GOT3 (cell line): ENCODE results near the gene ELMO1.
A peak's percentile ranks its signal among the peaks of the same experiment; 100 is the strongest.

ENCODE experiments used
- DNase-seq: peaks from one replicate; lab custom pipeline; 2025; ENCODE audit warnings: mixed read lengths; lab: John Stamatoyannopoulos, UW

Gene ELMO1

DNA sequence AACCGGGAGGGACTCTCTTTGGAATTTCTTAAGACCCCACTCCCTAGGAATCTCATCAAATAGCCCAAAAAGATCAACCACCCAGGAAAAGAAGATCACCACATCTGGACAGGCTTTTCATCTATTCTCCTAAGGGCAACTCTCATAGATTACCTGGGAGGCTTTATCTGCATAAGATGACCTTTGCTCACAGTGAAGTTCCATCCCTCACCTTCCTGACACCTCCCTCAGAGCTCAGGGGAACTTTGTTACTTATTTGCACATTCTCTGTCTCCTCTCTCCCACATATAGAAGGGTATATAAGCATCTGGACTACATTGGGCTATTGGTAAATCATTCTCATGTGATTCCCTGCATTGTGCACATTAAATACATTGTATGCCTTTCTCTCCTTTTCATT is 80.1 kb downstream of the ELMO1 start:
- DNase-seq, result no peak

DNA sequence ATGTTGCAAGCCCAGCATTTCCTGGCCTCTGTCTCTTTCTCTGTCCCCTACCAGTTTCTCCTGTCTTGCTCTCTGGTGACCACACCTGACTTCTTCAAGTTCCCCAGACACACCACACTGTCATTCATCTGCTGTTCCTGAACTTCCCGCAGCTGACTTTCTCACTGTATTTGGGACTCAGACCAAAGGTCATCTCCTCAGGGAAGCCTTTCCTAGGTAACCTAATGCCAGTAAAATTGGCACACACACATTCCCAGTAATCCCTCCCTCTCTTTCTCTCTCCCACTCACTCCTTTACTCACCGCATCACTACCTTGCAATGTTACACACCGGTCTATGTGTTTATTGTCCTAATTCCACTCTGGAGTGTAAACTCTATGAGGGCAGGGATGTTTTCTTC is 81.7 kb downstream of the ELMO1 start:
- DNase-seq, result no peak

DNA sequence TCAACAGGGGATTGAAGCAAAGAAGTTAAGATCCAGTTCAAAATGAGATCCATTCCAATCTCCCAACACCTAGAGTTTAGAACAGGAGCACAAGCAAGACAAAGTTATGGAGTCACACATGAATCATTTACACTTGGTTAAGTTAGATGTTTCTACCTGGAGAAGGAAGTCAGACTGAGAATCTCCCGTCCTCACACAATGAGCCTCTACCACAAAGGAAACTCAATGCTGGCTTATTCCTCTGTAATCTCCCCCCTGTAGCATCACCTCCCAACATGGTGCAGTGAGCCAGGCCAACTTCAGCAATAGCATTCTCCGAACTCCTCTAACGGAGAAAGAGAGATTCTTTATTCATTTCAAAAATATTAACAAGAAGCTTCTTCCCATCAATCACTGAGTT is 82.2 kb downstream of the ELMO1 start:
- no peak for DNase-seq

DNA sequence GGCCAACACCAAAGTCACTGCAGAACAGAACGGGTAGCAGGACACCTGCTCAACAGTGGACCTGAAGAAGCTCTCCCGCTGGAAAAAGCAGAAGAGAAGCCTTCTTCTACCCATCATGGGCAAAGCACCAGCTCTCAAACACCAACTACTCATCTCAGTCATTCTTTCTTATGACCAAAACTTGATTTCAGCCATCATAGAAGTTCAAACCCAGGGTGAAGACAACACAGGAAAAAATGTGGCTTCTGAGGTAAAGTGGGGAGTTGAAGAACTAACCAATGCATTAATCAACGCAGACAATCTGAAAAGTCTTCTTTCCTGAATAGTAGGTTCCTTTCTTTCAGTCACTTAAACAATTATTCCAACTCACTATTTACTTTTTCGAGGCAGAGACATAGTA is 83.3 kb downstream of the ELMO1 start:
- no peak for DNase-seq

- no peak for DNase-seq
These were observed 83.8 kb downstream of the ELMO1 start for GRCh38 chr7:37364856-37365255.

- DNase-seq, result no peak
These were observed 84.8 kb downstream of the ELMO1 start for GRCh38 chr7:37363536-37364491.

DNA sequence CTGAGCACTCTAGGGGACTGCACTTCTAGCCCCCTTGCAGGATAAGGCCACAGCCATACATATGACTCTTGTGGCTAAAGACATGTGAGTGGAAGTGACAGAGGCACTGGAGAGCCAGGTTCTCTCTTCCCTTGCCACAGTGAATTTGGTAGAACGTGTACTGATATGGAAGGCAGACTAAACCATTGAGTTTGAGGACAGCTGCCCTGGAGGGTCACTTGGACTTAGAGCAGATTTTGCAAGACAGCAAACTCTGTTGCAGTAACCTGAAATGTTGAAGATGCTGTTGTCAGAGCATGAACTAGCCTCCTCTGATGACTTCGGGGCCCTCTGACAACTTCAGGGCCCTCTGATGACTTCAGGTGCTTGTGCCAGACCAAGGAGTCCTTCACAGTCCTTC is 85.9 kb downstream of the ELMO1 start:
- no peak for DNase-seq

DNA sequence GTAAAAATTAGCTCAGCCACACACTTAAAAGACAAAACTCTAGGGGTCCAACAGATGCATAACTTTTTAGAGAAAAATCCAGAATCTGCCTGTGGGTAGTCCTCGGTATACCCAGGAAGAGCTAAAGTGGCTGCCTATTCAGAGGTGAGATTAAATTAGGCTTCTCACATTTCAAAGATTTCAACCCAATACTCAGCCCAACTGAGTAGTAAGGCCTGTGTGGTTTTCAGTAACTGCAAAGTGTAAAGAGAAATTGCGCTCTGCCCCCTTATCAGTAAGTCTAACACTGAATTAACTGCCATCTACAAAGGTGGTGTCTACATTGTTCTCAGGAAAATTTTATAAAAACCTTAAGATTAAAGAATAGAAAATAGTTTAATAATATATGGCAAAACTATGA is 88.2 kb downstream of the ELMO1 start:
- DNase-seq, result no peak

DNA sequence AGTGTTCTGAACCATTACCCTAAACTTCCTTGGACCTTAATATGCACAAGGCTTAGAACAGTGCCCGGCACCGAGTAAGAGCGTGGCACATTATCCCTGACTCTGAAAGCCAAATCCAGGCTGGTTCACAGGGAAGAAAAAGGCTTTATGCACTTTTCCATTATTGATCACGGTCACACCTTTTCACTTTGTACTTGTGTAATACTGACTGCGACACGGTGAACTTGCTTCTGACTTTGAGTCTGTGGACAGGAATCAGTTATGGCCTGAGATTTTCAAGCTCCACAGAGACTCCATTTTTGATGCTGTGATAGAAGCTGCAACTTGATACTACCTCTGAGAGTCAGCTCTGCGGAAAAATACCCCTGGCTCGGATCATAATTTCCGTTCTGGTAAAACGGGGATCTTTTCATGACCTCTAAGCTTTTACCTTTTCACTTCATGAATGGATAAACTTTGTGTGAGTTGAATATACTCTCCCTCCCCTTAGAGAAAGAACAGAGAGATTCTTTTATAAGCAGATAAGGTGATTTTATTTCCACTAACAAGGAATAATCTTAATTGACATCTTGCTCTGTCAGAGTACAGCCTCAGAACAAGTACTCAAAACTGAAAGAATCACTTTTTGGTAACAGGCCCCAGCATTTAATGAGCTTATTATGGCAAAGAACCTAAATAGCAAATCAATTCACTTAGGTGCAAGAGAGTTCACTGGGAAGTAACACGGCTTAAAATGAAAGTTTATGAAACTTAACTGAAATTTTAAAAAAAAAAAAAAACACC is 88.8 kb downstream of the ELMO1 start:
- DNase-seq, result no peak

DNA sequence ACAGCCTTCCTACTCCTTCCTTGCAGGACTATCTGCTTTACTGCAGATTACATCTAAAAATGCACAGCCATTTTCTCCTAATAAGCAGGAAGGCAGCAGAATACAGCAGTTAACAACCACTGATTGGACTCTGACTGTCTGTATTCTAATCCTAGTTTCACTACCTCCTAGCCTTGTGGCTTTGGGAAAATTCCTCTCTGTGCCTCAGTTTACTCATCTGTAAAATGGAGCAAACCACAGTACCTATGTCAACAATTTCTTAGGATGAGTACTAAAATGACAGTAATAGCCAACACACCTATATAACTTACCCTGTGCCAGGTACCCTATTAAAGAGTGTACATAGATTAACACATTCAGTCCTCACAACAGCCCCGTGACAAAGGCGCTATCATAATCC is 89.5 kb downstream of the ELMO1 start:
- no peak for DNase-seq

DNA sequence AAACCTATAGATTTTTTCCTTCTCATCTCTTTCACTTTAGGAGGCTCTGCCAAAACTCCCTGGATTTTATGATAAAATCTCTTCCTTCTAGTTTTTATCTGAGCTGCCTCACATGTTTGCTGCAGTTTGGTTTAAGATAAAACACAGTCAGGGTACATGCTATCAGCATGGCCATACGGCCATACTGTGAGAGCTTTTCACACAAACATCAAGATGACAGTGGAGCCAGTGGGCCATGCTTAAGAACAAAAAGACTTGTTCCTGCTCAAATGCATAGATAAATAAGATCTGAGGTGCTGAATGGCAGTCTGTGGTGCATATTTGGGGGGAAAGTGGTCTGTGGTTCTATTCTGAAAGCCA is 91.0 kb downstream of the ELMO1 start:
- DNase-seq, result no peak

GRCh38 chr7:37356911-37357636 is 91.6 kb downstream of the ELMO1 start:
- DNase-seq, result no peak

DNA sequence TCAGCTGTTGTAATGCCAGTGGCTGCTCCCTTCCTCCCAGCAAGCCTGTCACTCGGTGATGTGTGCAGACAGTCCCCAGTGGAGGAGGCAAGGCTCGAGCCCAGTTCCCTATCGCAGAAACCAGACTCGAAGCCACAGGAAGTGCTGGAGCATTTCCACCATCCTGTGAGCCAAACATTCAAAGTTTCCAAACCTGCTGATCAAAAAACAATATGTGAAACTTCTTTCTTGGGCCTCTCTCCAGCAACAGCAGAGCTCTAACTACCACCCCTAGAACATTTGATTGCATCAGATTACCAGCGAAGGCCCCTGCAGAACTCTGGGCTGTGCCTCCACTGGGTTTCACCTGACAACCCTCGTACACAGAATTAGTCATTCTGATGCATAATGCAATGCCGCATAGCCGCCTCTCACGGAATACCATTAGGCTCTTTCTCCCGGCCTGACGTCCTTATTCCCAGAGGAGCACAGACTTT is 94.0 kb downstream of the ELMO1 start:
- DNase-seq, result peak; percentile 19

DNA sequence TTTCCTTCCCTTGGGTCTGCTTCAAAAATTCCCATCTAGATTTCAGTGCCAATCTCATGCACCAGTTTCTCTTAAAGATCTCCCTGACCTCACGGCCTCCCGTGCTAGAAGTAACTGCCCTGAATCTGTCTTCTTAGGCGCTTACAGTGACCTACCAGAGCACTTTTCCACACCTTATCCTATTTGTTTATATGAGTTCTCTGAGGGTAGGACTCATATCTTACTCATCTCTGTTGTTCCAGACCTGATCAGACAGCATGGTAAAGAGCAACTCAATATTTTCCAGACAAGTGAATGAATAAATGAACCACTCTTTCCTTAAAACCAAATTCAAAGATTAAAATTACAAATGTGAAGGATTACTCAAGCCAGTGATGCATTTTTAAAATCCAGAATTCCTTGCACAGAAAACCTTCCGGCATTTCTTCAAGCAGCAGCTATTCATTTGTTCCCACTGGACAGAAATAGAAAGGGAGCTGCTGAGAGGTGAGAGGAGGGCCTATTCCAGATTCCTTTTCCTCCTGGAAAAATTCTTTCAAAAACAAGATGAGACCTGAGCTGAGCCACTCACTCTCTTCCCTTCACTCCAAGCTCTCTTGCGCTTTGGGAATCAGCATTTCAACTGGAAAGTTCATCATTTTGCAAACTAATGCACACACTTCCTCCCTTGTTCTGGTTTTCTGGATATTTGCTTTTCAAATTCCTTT is 94.6 kb downstream of the ELMO1 start:
- DNase-seq, result no peak

DNA sequence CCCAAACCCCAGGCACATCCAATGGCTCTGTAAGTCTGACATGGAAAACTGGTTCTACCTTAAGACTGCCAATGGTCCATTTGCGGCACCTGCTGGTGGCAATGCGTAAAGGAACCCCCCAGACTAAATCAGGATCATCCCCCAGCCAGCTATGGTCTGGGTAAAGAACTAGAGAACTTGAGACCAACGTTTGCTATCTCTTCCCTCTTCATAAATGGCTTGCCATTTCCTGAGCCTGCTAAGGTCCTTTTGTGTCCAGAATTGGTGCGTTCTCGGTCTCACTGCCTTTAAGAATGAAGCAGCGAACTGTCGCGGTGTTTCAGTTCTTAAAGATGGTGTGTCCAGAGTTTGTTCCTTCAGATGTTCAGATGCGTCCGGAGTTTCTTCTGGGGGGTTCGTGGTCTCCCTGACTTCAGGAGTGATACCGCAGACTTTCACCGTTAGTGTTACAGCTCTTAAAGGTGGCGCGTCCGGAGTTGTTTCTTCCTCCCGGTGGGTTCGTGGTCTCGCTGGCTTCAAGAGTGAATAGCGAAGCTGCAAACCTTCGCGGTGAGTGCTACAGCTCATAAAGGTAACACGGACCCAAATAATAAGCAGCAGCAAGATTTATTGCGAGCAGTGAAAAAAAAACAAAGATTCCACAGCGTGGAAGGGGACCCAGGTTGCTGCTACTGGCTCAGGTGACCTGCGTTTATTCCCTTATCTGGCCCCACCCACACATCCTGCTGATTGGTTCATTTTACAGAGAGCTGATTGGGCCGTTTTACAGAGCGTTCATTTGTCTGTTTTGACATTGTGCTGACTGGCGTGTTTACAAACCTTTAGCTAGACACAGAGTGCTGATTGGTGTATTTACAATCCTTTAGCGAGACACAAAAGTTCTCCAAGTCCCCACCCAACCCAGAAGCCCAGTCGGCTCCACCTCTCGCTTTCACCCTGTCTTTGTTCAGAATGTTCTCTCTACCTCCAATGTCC is 95.4 kb downstream of the ELMO1 start:
- DNase-seq, result no peak

GRCh38 chr7:37352251-37352880 is 96.3 kb downstream of the ELMO1 start:
- no peak for DNase-seq

DNA sequence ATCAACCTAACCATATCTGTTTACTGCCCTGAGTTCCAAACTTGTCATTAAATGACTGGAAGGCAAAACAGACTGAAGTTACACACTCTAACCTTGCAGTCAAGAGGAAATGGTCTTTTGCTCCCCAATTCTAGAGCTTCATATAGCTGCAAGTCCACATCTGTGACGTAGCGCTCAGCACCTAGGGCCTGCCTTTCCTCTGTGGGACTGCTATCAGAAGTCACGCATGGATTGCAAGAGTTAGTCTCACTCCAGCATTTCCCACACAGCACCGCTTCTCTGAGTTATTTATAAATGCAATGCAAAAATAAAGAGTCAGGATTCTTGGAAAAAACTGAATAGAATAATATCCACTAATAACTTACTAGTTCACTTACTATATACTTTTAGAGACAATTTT is 96.9 kb downstream of the ELMO1 start:
- no peak for DNase-seq

DNA sequence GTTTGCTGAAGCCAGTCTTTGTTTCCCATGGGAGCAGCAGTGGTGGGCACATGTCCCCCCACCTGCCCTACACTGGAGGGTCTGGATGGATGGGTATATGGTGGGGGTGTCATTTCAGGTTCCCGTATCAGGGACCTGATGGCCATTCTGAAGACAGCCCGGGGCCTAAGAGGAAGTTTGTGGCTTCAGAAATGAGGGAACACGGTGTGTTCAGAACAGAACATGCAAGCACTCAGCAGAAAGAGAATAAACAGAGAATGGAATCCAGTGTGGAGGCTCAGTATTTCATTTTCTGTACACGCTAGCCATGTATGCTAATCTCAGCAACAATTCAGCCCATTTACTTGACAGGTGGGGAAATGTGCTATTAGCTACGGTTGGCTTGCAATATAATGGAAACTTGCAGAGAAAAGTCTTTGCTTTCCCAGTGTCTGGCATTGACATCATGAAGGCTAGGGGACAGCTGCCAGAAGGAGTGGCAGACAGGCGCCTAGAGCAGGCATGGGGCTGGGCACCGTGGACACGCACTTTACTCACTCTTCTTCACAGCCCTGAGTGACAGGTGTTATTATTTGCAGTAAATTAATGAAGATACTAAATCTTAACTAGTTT is 98.6 kb downstream of the ELMO1 start:
- no peak for DNase-seq

DNA sequence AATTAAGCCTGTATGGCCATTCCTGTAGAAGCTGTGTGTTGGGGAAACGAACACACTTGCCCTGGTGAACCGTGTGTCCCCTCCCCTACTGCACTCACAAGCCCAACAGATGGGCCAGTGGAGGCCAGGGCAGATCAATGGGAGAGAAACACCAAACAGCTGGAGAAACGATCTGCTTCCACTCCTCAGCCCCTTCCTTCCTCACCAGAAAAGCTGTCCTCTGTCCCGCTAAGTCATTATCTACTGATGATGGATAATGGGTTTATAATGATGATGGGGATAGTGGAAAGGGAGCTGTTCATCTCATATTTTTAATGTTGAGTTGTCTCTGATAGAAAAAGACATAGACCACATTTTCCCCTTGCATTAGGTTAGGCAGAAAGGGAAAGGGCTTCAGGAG is 99.7 kb downstream of the ELMO1 start:
- no peak for DNase-seq

DNA sequence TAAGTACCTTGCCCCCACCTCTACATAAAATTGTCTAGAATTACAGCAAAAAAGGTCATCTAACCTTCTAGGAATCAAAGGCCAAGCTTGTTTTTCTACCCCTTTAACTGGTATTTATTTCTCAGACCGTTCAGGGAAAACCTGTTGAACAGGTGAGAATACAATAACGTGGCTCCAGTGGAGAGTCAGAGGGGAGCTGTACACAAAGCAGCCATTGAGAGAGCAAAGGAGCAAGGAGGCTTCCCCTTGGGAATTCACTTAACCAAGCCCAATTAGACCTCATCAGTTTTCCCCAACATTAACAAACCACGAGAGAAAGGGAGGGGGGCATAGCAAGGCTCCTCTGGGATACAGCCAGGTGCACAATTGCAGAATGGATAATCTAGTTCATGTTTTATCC is 101.9 kb downstream of the ELMO1 start:
- no peak for DNase-seq
